HepG2 (cell line): ENCODE data around the gene TIFAB. TPM values are rescaled to one million over a fixed set of nuclear protein-coding genes. Genes with fewer than 3 reads are reported as not detected.
A peak's percentile ranks its signal among the peaks of the same experiment; 100 is the strongest.

ENCODE experiments used
- CBX5 ChIP-seq: sonication (generic); formaldehyde crosslinking; IDR thresholded peaks from 2 replicates; pipeline ENCODE4 v1.4.0; 2020; ENCODE audit warnings: missing genetic modification reagents, borderline replicate concordance
- DR1 ChIP-seq: sonication (generic); formaldehyde crosslinking; IDR thresholded peaks from 2 replicates; pipeline ENCODE4 v1.8.0; 2021; ENCODE audit warnings: mild to moderate bottlenecking, missing genetic modification reagents, inconsistent platforms
- ESRRA ChIP-seq: sonication (generic); formaldehyde crosslinking; IDR thresholded peaks from 2 replicates; pipeline ENCODE4 v1.5.1; 2020; ENCODE audit warnings: mild to moderate bottlenecking, low read depth, missing genetic modification reagents
- HHEX ChIP-seq: IDR thresholded peaks from 2 replicates; pipeline ENCODE4 v1.6.1; 2016; ENCODE audit warnings: control low read depth
- KLF11 ChIP-seq: IDR thresholded peaks from 2 replicates; pipeline ENCODE4 v1.6.1; 2016; ENCODE audit warnings: missing compliant biosample characterization
- KMT2A ChIP-seq: sonication (generic); formaldehyde crosslinking; IDR thresholded peaks from 2 replicates; pipeline ENCODE4 v1.4.0; 2020; ENCODE audit warnings: missing genetic modification reagents
- MAF1 ChIP-seq: sonication (generic); formaldehyde crosslinking; IDR thresholded peaks from 2 replicates; pipeline ENCODE4 v1.5.0; 2020; ENCODE audit warnings: missing genetic modification reagents, borderline replicate concordance
- MLLT10 ChIP-seq: sonication (generic); formaldehyde crosslinking; IDR thresholded peaks from 2 replicates; pipeline ENCODE4 v1.4.0; 2020; ENCODE audit warnings: missing genetic modification reagents
- PHF20 ChIP-seq: sonication (generic); formaldehyde crosslinking; IDR thresholded peaks from 2 replicates; pipeline ENCODE4 v1.5.0; 2020; ENCODE audit warnings: mild to moderate bottlenecking, missing genetic modification reagents
- REXO4 ChIP-seq: sonication (generic); formaldehyde crosslinking; IDR thresholded peaks from 2 replicates; pipeline ENCODE4 v1.8.0; 2022; ENCODE audit warnings: missing genetic modification reagents, mild to moderate bottlenecking, borderline replicate concordance
- RXRB ChIP-seq: IDR thresholded peaks from 2 replicates; pipeline ENCODE4 v1.6.1; 2016; ENCODE audit warnings: borderline replicate concordance, missing genetic modification reagents, missing compliant biosample characterization
- SOX13 ChIP-seq, 3 experiments: fragments of 450-650 bp in 1 of 3; sonication (generic) in 1 of 3; formaldehyde crosslinking in 1 of 3; IDR thresholded peaks in 2 of 3; conservative IDR thresholded peaks in 1 of 3; 2 replicates each; pipeline versions ENCODE4 v1.5.0 to v1.6.1; 2016 to 2020; ENCODE audit warnings: antibody characterized with exemption in 1 of 3, mild to moderate bottlenecking in 1 of 3, missing compliant biosample characterization in 1 of 3, missing genetic modification reagents in 1 of 3, moderate library complexity in 1 of 3
- XRCC5 ChIP-seq: fragments of 200-400 bp; formaldehyde crosslinking; optimal IDR thresholded peaks from 2 replicates; pipeline ENCODE3; 2017; ENCODE audit warnings: mild to moderate bottlenecking, low read length
- YY1 ChIP-seq: IDR thresholded peaks from 2 replicates; pipeline ENCODE4 v1.6.1; 2011; ENCODE audit warnings: low read length, low read depth, moderate library complexity, mild to moderate bottlenecking; ENCODE audit not compliant: insufficient read depth, insufficient replicate concordance
- ZBTB38 ChIP-seq: sonication (generic); formaldehyde crosslinking; IDR thresholded peaks from 2 replicates; pipeline ENCODE4 v1.5.1; 2020; ENCODE audit warnings: mild to moderate bottlenecking, missing genetic modification reagents
- ZC3H13 ChIP-seq: sonication (generic); formaldehyde crosslinking; IDR thresholded peaks from 2 replicates; pipeline ENCODE4 v1.8.1; 2023; ENCODE audit warnings: mild to moderate bottlenecking, missing genetic modification reagents, moderate library complexity
- ZNF33B ChIP-seq: sonication (generic); formaldehyde crosslinking; IDR thresholded peaks from 2 replicates; pipeline ENCODE4 v1.5.1; 2020; ENCODE audit warnings: mild to moderate bottlenecking, missing genetic modification reagents
- ZNF777 ChIP-seq: sonication (generic); formaldehyde crosslinking; IDR thresholded peaks from 2 replicates; pipeline ENCODE4 v1.4.0; 2020; ENCODE audit warnings: missing genetic modification reagents
- polyA plus RNA-seq, 8 experiments: library from polyadenylated mRNA; depleted of rRNA in 3 of 8; stranded (reverse) in 7 of 8; unstranded in 1 of 8; fragments of >200 nt; fragmentation: Illumina TruSeq in 4 of 8; extraction: Trizol in 4 of 8; gene quantifications; 2 replicates each; pipeline versions ENCODE4 v1.2.1 to v1.2.3, GENCODE V29; 2011 to 2016; ENCODE audit warnings: low read depth in 4 of 8, missing spikeins in 1 of 8, mixed read lengths in 1 of 8; ENCODE audit not compliant: insufficient read depth in 1 of 8
- total RNA-seq, 5 experiments: library from RNA; depleted of rRNA; stranded (reverse); fragments of >200 nt; fragmentation: Illumina TruSeq; extraction: Trizol; gene quantifications; 2 replicates each; pipeline ENCODE4 v1.2.3, GENCODE V29; 2016; ENCODE audit warnings: low read depth in 1 of 5
- TF ChIP-seq, protein P1 (sequence below): sonication (generic); formaldehyde crosslinking; IDR thresholded peaks from 2 replicates; pipeline ENCODE4 v1.4.0; 2020; ENCODE audit warnings: mild to moderate bottlenecking, missing genetic modification reagents
- TF ChIP-seq, protein P2 (sequence below): sonication (generic); formaldehyde crosslinking; IDR thresholded peaks from 2 replicates; pipeline ENCODE4 v1.9.0; 2022; ENCODE audit warnings: missing genetic modification reagents, mild to moderate bottlenecking, borderline replicate concordance
- TF ChIP-seq, protein P3 (sequence below): sonication (generic); formaldehyde crosslinking; IDR thresholded peaks from 2 replicates; pipeline ENCODE4 v1.8.1; 2023; ENCODE audit warnings: mild to moderate bottlenecking, inconsistent platforms, moderate library complexity, missing genetic modification reagents, borderline replicate concordance
- TF ChIP-seq, protein P4 (sequence below), 2 experiments: sonication (generic) in 1 of 2; formaldehyde crosslinking in 1 of 2; IDR thresholded peaks; 2 replicates each; pipeline versions ENCODE4 v1.4.0 to v1.6.1; 2018 to 2020; ENCODE audit warnings: missing genetic modification reagents in 2 of 2, borderline replicate concordance in 1 of 2, low read depth in 1 of 2, mild to moderate bottlenecking in 1 of 2, missing biosample characterization in 1 of 2

The TIFAB gene
- total and polyA plus RNA-seq, 2 of the 13 experiments (the other 11 are each of a cell fraction or from before 2014, with no cell fraction given): not detected

DNA sequence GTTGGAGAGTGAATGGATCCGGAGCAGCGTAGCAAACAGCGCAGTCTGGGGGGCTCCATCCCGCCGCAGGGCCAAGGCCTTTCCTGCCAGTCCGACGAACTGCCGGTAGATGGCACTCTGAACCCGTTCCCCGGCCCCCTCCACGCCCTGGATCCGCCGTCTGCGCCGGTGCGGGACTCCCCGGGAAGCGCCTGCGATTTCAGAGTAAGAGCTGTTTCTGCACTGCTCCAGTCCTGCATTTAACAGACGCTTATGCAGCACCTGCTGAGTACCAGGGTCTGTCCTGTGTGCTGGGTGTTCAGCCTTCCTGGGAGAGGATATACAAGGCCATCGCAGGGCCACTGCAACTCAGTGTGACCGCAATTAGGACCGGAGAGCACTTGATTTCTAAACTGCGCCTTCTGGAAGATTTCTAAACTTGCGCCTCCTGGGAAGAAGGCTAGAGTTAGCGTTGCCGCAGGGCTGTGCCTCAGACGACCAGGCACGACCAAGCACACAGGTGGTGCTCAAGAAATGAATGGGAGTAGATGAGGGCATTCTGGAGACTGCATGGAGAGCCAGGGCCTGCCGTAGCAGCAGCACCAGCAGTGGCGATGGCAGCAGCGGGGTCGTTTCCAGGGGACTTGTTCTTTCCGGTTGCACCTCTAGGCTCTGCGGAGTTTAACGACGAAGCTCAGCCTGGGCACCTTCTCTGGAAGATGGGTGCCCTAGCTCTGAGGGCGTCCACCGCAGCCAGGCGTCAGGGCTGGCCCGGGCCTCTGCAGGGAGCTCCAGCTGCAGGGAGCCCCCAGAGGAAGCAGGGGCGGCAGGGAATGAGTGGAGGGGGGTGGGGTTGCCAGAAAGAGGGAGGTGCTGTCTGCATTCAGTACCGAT is 14.3 kb upstream of the TIFAB start (continued):
- TF ChIP-seq CBX5 (no peak), PHF20 (CRISPR knock-in tag) (no peak), ZNF777 (CRISPR knock-in tag) (no peak), KMT2A (CRISPR knock-in tag) (no peak), ZNF33B (CRISPR knock-in tag) (0 out of 2 replicates have a peak, but pooled peaks have one; percentile 37), REXO4 (CRISPR knock-in tag) (no peak), ESRRA (CRISPR knock-in tag) (no peak), DR1 (CRISPR knock-in tag) (no peak), SOX13 (IDR thresholded peaks at IDR 0.05) (no peak), SOX13 (CRISPR knock-in tag; conservative IDR thresholded peaks at IDR 0.05 in 1 of 2, IDR thresholded peaks at IDR 0.05 in 1 of 2) (no peak), RXRB (CRISPR knock-in tag) (0 out of 2 replicates have a peak, but pooled peaks have one; percentile 22), ZBTB38 (CRISPR knock-in tag) (no peak), MLLT10 (CRISPR knock-in tag) (no peak), ZC3H13 (CRISPR knock-in tag) (no peak), XRCC5 (peak; percentile 58), YY1 (peak; percentile 16), HHEX (no peak), MAF1 (CRISPR knock-in tag) (no peak), KLF11 (0 out of 2 replicates have a peak, but pooled peaks have one; percentile 42)
- TF ChIP-seq, protein P1, sequence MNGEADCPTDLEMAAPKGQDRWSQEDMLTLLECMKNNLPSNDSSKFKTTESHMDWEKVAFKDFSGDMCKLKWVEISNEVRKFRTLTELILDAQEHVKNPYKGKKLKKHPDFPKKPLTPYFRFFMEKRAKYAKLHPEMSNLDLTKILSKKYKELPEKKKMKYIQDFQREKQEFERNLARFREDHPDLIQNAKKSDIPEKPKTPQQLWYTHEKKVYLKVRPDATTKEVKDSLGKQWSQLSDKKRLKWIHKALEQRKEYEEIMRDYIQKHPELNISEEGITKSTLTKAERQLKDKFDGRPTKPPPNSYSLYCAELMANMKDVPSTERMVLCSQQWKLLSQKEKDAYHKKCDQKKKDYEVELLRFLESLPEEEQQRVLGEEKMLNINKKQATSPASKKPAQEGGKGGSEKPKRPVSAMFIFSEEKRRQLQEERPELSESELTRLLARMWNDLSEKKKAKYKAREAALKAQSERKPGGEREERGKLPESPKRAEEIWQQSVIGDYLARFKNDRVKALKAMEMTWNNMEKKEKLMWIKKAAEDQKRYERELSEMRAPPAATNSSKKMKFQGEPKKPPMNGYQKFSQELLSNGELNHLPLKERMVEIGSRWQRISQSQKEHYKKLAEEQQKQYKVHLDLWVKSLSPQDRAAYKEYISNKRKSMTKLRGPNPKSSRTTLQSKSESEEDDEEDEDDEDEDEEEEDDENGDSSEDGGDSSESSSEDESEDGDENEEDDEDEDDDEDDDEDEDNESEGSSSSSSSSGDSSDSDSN: no peak
- TF ChIP-seq, protein P2, sequence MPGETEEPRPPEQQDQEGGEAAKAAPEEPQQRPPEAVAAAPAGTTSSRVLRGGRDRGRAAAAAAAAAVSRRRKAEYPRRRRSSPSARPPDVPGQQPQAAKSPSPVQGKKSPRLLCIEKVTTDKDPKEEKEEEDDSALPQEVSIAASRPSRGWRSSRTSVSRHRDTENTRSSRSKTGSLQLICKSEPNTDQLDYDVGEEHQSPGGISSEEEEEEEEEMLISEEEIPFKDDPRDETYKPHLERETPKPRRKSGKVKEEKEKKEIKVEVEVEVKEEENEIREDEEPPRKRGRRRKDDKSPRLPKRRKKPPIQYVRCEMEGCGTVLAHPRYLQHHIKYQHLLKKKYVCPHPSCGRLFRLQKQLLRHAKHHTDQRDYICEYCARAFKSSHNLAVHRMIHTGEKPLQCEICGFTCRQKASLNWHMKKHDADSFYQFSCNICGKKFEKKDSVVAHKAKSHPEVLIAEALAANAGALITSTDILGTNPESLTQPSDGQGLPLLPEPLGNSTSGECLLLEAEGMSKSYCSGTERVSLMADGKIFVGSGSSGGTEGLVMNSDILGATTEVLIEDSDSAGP: peak; percentile 36; the same call in 1 of the 2 replicates
- TF ChIP-seq, protein P3, sequence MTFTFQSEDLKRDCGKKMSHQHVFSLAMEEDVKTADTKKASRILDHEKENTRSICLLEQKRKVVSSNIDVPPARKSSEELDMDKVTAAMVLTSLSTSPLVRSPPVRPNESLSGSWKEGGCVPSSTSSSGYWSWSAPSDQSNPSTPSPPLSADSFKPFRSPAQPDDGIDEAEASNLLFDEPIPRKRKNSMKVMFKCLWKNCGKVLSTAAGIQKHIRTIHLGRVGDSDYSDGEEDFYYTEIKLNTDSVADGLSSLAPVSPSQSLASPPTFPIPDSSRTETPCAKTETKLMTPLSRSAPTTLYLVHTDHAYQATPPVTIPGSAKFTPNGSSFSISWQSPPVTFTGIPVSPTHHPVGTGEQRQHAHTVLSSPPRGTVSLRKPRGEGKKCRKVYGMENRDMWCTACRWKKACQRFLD (CRISPR knock-in tag): no peak
- TF ChIP-seq, protein P4, sequence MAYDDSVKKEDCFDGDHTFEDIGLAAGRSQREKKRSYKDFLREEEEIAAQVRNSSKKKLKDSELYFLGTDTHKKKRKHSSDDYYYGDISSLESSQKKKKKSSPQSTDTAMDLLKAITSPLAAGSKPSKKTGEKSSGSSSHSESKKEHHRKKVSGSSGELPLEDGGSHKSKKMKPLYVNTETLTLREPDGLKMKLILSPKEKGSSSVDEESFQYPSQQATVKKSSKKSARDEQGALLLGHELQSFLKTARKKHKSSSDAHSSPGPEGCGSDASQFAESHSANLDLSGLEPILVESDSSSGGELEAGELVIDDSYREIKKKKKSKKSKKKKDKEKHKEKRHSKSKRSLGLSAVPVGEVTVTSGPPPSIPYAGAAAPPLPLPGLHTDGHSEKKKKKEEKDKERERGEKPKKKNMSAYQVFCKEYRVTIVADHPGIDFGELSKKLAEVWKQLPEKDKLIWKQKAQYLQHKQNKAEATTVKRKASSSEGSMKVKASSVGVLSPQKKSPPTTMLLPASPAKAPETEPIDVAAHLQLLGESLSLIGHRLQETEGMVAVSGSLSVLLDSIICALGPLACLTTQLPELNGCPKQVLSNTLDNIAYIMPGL (CRISPR knock-in tag; IDR thresholded peaks at IDR 0.05; ENCODE audit: borderline replicate concordance in 1 of 2, low read depth in 1 of 2): peak; percentile 57; a peak in 2 of 4 replicates
